ENCODE results near the gene PDE1A. TPM values are rescaled to one million over a fixed set of nuclear protein-coding genes. Genes with fewer than 3 reads are reported as not detected.

The PDE1A gene
- total and polyA plus RNA-seq, 2 of the 13 experiments (the other 11 are each of a cell fraction or from before 2014, with no cell fraction given): not detected

DNA sequence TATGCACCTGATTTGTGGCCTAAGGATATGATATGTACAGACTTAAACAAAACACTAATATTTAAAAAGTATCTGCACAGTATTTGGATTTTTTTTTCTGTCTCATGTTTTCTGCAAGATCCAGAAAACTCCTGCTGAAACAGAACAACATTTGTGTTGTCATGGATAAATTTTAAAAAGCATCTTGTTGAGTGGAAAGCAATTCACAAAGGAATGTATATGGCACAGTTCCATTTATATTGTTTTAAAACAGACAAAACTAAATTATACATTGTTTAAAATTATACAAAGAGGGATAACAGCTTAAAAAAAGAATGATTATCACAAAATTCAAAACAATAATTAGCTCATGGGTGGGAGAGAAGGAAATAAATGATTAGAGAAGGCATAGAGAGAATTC, 247.7 kb downstream of the PDE1A start:
- intact Hi-C loops (cut with micrococcal nuclease; ENCODE audit: unreplicated experiment) (no loop called here), in situ Hi-C loops (cut with HindIII; ENCODE audit: extremely low pct_ligation_motif_present, low pct_unique_long_range_greater_than_20kb) (no loop called here)
- H3K4me2 ChIP-seq (ENCODE audit: low read depth, low read length): no peak overlapping the region
- no TSS peak for BruUV-seq (replicated peaks)
- FAIRE-seq (no peak), DNase-seq (ENCODE audit: low spot score) (no peak), ATAC-seq (no peak)
- TF ChIP-seq ZNF205 (CRISPR knock-in tag; IDR thresholded peaks at IDR 0.05) (no peak), SIX4 (CRISPR knock-in tag; IDR thresholded peaks at IDR 0.05) (no peak)
- TF ChIP-seq, protein P1, sequence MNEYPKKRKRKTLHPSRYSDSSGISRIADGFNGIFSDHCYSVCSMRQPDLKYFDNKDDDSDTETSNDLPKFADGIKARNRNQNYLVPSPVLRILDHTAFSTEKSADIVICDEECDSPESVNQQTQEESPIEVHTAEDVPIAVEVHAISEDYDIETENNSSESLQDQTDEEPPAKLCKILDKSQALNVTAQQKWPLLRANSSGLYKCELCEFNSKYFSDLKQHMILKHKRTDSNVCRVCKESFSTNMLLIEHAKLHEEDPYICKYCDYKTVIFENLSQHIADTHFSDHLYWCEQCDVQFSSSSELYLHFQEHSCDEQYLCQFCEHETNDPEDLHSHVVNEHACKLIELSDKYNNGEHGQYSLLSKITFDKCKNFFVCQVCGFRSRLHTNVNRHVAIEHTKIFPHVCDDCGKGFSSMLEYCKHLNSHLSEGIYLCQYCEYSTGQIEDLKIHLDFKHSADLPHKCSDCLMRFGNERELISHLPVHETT (CRISPR knock-in tag; conservative IDR thresholded peaks at IDR 0.05): no peak
- ChIA-PET CTCF (ENCODE audit: low intra/inter-chr PET ratio, low total read pairs) (no interaction called here), POLR2A (no interaction called here)
- no peaks in the 10 kb centered on the region for H3K36me3 ChIP-seq (replicated peaks in 1 of 2; ENCODE audit: control insufficient read depth in 1 of 2, insufficient read depth in 2 of 2, low read length in 2 of 2)
- H2AFZ ChIP-seq (ENCODE audit: low read length): no peak overlapping the region
- H4K20me1 ChIP-seq (ENCODE audit: insufficient read depth, low read length): no peaks in the 10 kb centered on the region
- no peak overlapping the region for H3K9ac ChIP-seq (ENCODE audit: insufficient read depth, low read depth, low read length)
- 0 out of 2 replicates have a peak, but pooled peaks cover 4% of the 10 kb centered on the region for H3K4me1 ChIP-seq (ENCODE audit: insufficient read depth, low read length)
- H3K9me3 ChIP-seq (ENCODE audit: low read length): no peaks in the 10 kb centered on the region
- no peak overlapping the region for H3K4me3 ChIP-seq (replicated peaks in 1 of 3; ENCODE audit: insufficient read depth in 1 of 3, low read depth in 2 of 3, low read length in 3 of 3)
- no peaks in the 10 kb centered on the region for H3K79me2 ChIP-seq (ENCODE audit: insufficient read depth, low read length)
- H3K27ac ChIP-seq (ENCODE audit: extremely low read length, insufficient read depth, low read length): no peak overlapping the region
- H3K27me3 ChIP-seq (ENCODE audit: control insufficient read depth in 1 of 2, insufficient read depth in 2 of 2, low read length in 2 of 2): no peaks in the 10 kb centered on the region

DNA sequence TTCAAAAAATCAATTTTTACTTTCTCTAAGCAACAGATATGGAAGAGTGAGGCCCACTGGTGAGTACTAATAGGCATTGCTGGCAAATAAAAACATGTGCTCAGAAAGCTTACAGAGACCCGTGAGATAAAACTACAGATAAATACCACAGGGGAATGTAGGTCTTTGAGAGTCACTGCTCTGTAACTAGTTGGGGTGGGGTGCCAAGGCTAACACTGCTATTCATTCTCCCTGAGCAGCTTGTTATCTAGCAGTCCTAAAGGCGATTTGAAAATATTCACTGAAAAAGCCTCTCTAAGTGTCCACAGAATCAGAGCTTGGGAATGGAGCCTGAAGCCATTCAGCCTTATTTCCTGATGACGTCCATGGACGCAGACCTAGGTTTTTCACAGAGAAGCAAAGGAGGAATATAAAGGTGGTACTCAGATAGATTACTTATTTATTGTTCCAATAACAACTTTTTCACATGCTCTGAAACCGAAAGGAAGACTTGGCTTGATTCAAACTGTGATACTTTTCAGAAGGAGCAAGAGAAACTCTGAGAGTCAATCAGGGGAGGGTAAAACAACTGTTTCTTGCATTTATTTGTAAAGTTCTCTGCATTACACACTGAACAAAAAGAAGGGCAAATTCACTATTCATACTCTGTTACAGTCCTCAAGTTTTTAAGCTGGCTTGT, 252.8 kb downstream of the PDE1A start:
- no peak overlapping the region for H3K27ac ChIP-seq (ENCODE audit: extremely low read length, insufficient read depth, low read length)
- 3% methylated on average over 5 of the region's 5 CpGs for WGBS (ENCODE audit: low lambda C conversion rate)
- no peaks in the 10 kb centered on the region for H3K27me3 ChIP-seq (ENCODE audit: control insufficient read depth in 1 of 2, insufficient read depth in 2 of 2, low read length in 2 of 2)
- no peaks in the 10 kb centered on the region for H3K36me3 ChIP-seq (replicated peaks in 1 of 2; ENCODE audit: control insufficient read depth in 1 of 2, insufficient read depth in 2 of 2, low read length in 2 of 2)
- H3K4me2 ChIP-seq (ENCODE audit: low read depth, low read length): no peak overlapping the region
- no peak overlapping the region for H3K9ac ChIP-seq (ENCODE audit: insufficient read depth, low read depth, low read length)
- no peaks in the 10 kb centered on the region for H3K4me1 ChIP-seq (ENCODE audit: insufficient read depth, low read length)
- FAIRE-seq (no peak), ATAC-seq (no peak), DNase-seq (ENCODE audit: low spot score) (no peak)
- no peak overlapping the region for H2AFZ ChIP-seq (ENCODE audit: low read length)
- POLR2A ChIA-PET: no interaction called here
- in situ Hi-C loops (cut with HindIII; ENCODE audit: extremely low pct_ligation_motif_present, low pct_unique_long_range_greater_than_20kb) (no loop called here), intact Hi-C loops (cut with micrococcal nuclease; ENCODE audit: unreplicated experiment) (no loop called here)
- H3K79me2 ChIP-seq (ENCODE audit: insufficient read depth, low read length): no peaks in the 10 kb centered on the region
- no TSS peak for BruUV-seq (replicated peaks)
- H3K4me3 ChIP-seq (replicated peaks in 1 of 3; ENCODE audit: insufficient read depth in 1 of 3, low read depth in 2 of 3, low read length in 3 of 3): no peak overlapping the region
- no peaks in the 10 kb centered on the region for H3K9me3 ChIP-seq (ENCODE audit: low read length)
- TF ChIP-seq SRY (CRISPR knock-in tag; IDR thresholded peaks at IDR 0.05): no peak
- no peak for TF ChIP-seq SIN3B (IDR thresholded peaks at IDR 0.05; ENCODE audit: low read length)
- TF ChIP-seq ZNF432 (CRISPR knock-in tag; IDR thresholded peaks at IDR 0.05; ENCODE audit: borderline replicate concordance): no peak
- TF ChIP-seq ZNF749 (CRISPR knock-in tag; IDR thresholded peaks at IDR 0.05; ENCODE audit: borderline replicate concordance): no peak
- no peak for TF ChIP-seq JUNB (CRISPR knock-in tag; IDR thresholded peaks at IDR 0.05; ENCODE audit: borderline replicate concordance)
- no peak for TF ChIP-seq ZNF121 (CRISPR knock-in tag; IDR thresholded peaks at IDR 0.05)
- TF ChIP-seq, protein P2, sequence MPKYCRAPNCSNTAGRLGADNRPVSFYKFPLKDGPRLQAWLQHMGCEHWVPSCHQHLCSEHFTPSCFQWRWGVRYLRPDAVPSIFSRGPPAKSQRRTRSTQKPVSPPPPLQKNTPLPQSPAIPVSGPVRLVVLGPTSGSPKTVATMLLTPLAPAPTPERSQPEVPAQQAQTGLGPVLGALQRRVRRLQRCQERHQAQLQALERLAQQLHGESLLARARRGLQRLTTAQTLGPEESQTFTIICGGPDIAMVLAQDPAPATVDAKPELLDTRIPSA (CRISPR knock-in tag; IDR thresholded peaks at IDR 0.05; ENCODE audit: borderline replicate concordance): no peak
- no peak for TF ChIP-seq CCDC6 (CRISPR knock-in tag; IDR thresholded peaks at IDR 0.05)
- no peak for TF ChIP-seq ZNF20 (CRISPR knock-in tag; IDR thresholded peaks at IDR 0.05)
- TF ChIP-seq, protein P3, sequence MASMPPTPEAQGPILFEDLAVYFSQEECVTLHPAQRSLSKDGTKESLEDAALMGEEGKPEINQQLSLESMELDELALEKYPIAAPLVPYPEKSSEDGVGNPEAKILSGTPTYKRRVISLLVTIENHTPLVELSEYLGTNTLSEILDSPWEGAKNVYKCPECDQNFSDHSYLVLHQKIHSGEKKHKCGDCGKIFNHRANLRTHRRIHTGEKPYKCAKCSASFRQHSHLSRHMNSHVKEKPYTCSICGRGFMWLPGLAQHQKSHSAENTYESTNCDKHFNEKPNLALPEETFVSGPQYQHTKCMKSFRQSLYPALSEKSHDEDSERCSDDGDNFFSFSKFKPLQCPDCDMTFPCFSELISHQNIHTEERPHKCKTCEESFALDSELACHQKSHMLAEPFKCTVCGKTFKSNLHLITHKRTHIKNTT (CRISPR knock-in tag; IDR thresholded peaks at IDR 0.05): no peak
- CTCF ChIA-PET (ENCODE audit: low intra/inter-chr PET ratio, low total read pairs): no interaction called here
- no peaks in the 10 kb centered on the region for H4K20me1 ChIP-seq (ENCODE audit: insufficient read depth, low read length)

Measured in HepG2 (cell line).